Progenitor cell of endocrine pancreas (in vitro differentiated cells): Measurements from ENCODE around the gene COMT. TPM values are rescaled to one million over a fixed set of nuclear protein-coding genes. Genes with fewer than 3 reads are reported as not detected.

Source experiments
- DNase-seq: peaks from one replicate; pipeline ENCODE4 v3.0.0; 2021; ENCODE audit warnings: low spot score; ENCODE audit not compliant: unreplicated experiment
- H3K27ac Mint-ChIP-seq: 2 replicates; pipeline ENCODE4 v1.8.0; 2021; ENCODE audit warnings: mild to moderate bottlenecking, moderate library complexity, mixed read lengths
- H3K27me3 Mint-ChIP-seq: 2 replicates; pipeline ENCODE4 v1.8.0; 2021; ENCODE audit warnings: mixed read lengths
- H3K36me3 Mint-ChIP-seq: 2 replicates; pipeline ENCODE4 v1.8.0; 2022; ENCODE audit warnings: mixed read lengths; ENCODE audit not compliant: insufficient read depth
- H3K4me1 Mint-ChIP-seq: 2 replicates; pipeline ENCODE4 v1.8.0; 2021; ENCODE audit warnings: low read depth, mixed read lengths
- H3K4me3 Mint-ChIP-seq: 2 replicates; pipeline ENCODE4 v1.8.0; 2021; ENCODE audit warnings: low read depth, mild to moderate bottlenecking, moderate library complexity, mixed read lengths
- H3K9me3 Mint-ChIP-seq: 2 replicates; pipeline ENCODE4 v1.8.0; 2021; ENCODE audit warnings: low read depth, mixed read lengths
- total RNA-seq: library from RNA; stranded (reverse); gene quantifications from 2 replicates; pipeline ENCODE4 v1.2.1, GENCODE V29; 2021
- TF ChIP-seq, protein P1 (sequence below): fragments of 200-600 bp; sonication (generic); IDR thresholded peaks from one replicate; pipeline ENCODE4 v1.5.0; 2021; ENCODE audit warnings: antibody characterized with exemption, mild to moderate bottlenecking; ENCODE audit not compliant: unreplicated experiment

COMT gene
- total RNA-seq, 1 donor from 2014 or later, result 48.7 TPM

DNA sequence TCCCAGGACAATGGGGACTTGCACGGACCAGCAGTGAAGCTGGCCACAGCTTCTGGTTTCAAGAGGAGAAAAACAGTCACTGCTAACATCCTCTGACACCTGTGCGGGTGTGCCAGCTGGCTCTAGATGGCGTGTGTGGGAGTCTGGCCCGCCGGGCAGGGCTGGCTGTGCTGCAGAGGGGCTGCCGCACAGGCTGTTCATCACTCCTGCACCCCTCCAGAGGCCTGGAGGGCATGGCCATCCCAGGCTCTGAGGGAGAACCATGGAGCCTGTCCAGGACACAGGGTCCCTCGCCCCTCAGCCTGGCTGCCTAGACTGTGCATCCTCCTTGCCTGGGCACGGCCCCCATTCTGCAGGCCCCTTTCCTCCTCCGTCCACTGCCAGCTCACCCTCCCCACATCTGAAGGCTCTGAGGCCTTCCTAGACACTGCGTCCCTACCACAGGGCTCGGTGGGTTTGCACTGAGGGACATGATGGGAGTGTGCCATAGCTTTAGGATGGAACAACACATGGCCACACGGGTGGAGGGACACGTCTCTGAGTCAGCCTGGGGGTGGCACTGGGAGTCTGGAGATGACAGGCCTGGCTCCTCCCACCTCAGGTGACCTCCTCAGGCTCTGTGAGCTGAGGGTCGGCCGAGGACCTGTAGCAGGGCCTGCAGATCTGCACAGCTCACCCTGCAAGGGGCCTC lies 44.8 kb upstream of the COMT start:
- Mint-ChIP-seq H3K4me1 (peaks cover 10% of the 10 kb centered on the region), H3K9me3 (no peaks in the 10 kb centered on the region), H3K4me3 (no peak overlapping the region), H3K27ac (no peak overlapping the region), H3K27me3 (peaks cover 9% of the 10 kb centered on the region), H3K36me3 (peaks cover 1% of the 10 kb centered on the region)
- TF ChIP-seq, protein P1, sequence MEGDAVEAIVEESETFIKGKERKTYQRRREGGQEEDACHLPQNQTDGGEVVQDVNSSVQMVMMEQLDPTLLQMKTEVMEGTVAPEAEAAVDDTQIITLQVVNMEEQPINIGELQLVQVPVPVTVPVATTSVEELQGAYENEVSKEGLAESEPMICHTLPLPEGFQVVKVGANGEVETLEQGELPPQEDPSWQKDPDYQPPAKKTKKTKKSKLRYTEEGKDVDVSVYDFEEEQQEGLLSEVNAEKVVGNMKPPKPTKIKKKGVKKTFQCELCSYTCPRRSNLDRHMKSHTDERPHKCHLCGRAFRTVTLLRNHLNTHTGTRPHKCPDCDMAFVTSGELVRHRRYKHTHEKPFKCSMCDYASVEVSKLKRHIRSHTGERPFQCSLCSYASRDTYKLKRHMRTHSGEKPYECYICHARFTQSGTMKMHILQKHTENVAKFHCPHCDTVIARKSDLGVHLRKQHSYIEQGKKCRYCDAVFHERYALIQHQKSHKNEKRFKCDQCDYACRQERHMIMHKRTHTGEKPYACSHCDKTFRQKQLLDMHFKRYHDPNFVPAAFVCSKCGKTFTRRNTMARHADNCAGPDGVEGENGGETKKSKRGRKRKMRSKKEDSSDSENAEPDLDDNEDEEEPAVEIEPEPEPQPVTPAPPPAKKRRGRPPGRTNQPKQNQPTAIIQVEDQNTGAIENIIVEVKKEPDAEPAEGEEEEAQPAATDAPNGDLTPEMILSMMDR, result no peak
- no peak for DNase-seq

GRCh38 chr22:19897726-19898125 lies 43.8 kb upstream of the COMT start:
- DNase-seq, result no peak
- Mint-ChIP-seq H3K4me1 (peaks cover 5% of the 10 kb centered on the region), H3K4me3 (no peak overlapping the region), H3K36me3 (peaks cover 1% of the 10 kb centered on the region), H3K27ac (no peak overlapping the region), H3K9me3 (no peaks in the 10 kb centered on the region), H3K27me3 (peaks cover 9% of the 10 kb centered on the region)
- TF ChIP-seq, protein P1, result no peak

GRCh38 chr22:19898145-19898544 lies 43.4 kb upstream of the COMT start:
- peaks cover 1% of the 10 kb centered on the region for H3K36me3 Mint-ChIP-seq
- TF ChIP-seq, protein P1, result no peak
- H3K9me3 Mint-ChIP-seq, result no peaks in the 10 kb centered on the region
- peaks cover 5% of the 10 kb centered on the region for H3K27me3 Mint-ChIP-seq
- DNase-seq, result no peak
- H3K27ac Mint-ChIP-seq, result no peak overlapping the region
- H3K4me3 Mint-ChIP-seq, result no peak overlapping the region
- peaks cover 5% of the 10 kb centered on the region for H3K4me1 Mint-ChIP-seq

- peaks cover 5% of the 10 kb centered on the region for H3K4me1 Mint-ChIP-seq
- H3K4me3 Mint-ChIP-seq, result no peak overlapping the region
- TF ChIP-seq, protein P1, result no peak
- H3K9me3 Mint-ChIP-seq, result no peaks in the 10 kb centered on the region
- peaks cover 1% of the 10 kb centered on the region for H3K36me3 Mint-ChIP-seq
- H3K27me3 Mint-ChIP-seq, result peaks cover under 1% of the 10 kb centered on the region
- no peak for DNase-seq
- H3K27ac Mint-ChIP-seq, result no peak overlapping the region
These were observed 42.6 kb upstream of the COMT start for GRCh38 chr22:19898831-19899567.

GRCh38 chr22:19900707-19901436 lies 40.7 kb upstream of the COMT start:
- H3K9me3 Mint-ChIP-seq, result no peaks in the 10 kb centered on the region
- TF ChIP-seq, protein P1, result no peak
- no peak overlapping the region for H3K4me3 Mint-ChIP-seq
- H3K27me3 Mint-ChIP-seq, result peaks cover 2% of the 10 kb centered on the region
- H3K36me3 Mint-ChIP-seq, result no peaks in the 10 kb centered on the region
- DNase-seq, result no peak
- H3K4me1 Mint-ChIP-seq, result peaks cover 5% of the 10 kb centered on the region
- H3K27ac Mint-ChIP-seq, result no peak overlapping the region
